Spleen (tissue), 13 donors: ENCODE data around the gene MYH15. TPM values are rescaled to one million over a fixed set of nuclear protein-coding genes. Genes with fewer than 3 reads are reported as not detected.

Experiments used
- DNase-seq: peaks from one replicate; pipeline ENCODE4 v3.0.0-alpha.2; 2020
- H3K27ac ChIP-seq, 8 donors: fragments of 200-600 bp; sonication (generic) in 7 of 8; 1 replicate in 4 of 8; 2 replicates in 4 of 8; pipeline versions ENCODE4 v1.5.0 to v1.8.0; 2016 to 2021; ENCODE audit warnings: inconsistent platforms in 4 of 8, mild to moderate bottlenecking in 4 of 8, moderate library complexity in 1 of 8
- H3K27me3 ChIP-seq, 7 donors: fragments of 200-600 bp; sonication (generic) in 6 of 7; replicated peaks in 1 of 7; 1 replicate in 4 of 7; 2 replicates in 3 of 7; pipeline versions ENCODE4 v1.5.0 to v1.8.0; 2016 to 2021; ENCODE audit warnings: inconsistent platforms in 3 of 7, mild to moderate bottlenecking in 1 of 7
- H3K36me3 ChIP-seq, 6 donors: fragments of 200-600 bp; sonication (generic) in 5 of 6; 1 replicate in 4 of 6; 2 replicates in 2 of 6; pipeline versions ENCODE4 v1.5.0 to v1.8.0; 2016 to 2021; ENCODE audit warnings: inconsistent platforms in 2 of 6
- H3K4me1 ChIP-seq, 6 donors: fragments of 200-600 bp; sonication (generic) in 5 of 6; 1 replicate in 3 of 6; 2 replicates in 3 of 6; pipeline versions ENCODE4 v1.5.0 to v1.8.0; 2016 to 2021; ENCODE audit warnings: inconsistent platforms in 3 of 6
- H3K4me3 ChIP-seq, 8 donors: fragments of 200-600 bp; sonication (generic) in 7 of 8; 1 replicate in 4 of 8; 2 replicates in 4 of 8; pipeline versions ENCODE4 v1.5.0 to v1.8.0; 2016 to 2021; ENCODE audit warnings: inconsistent platforms in 4 of 8, mild to moderate bottlenecking in 4 of 8, moderate library complexity in 2 of 8
- H3K9me3 ChIP-seq, 8 donors: fragments of 200-600 bp; sonication (generic) in 7 of 8; 1 replicate in 4 of 8; 2 replicates in 4 of 8; pipeline versions ENCODE4 v1.5.0 to v1.8.0; 2016 to 2021; ENCODE audit warnings: inconsistent platforms in 4 of 8
- POLR2A ChIP-seq, 3 donors: fragments of 450-650 bp; IDR thresholded peaks; one replicate each; pipeline ENCODE4 v1.5.1; 2017; ENCODE audit warnings: antibody characterized with exemption in 3 of 3, mild to moderate bottlenecking in 1 of 3
- POLR2AphosphoS5 ChIP-seq, 3 donors: sonication (generic); formaldehyde crosslinking; IDR thresholded peaks; one replicate each; pipeline ENCODE4 v1.5.1; 2017; ENCODE audit warnings: antibody characterized with exemption in 3 of 3
- WGBS, 5 donors: extraction: QIAGEN DNeasy Blood & Tissue Kit in 3 of 5; methylation state at CpG; one replicate each; pipeline versions ENCODE4 v1.1.5 to v1.1.7; 2013 to 2018; 5-methylcytosine and 5-hydroxymethylcytosine counted together
- intact Hi-C: fragments of 100-400 bp; cut with DNase I; formaldehyde crosslinking; loops from one replicate; pipeline ENCODE4 v1.15.0; 2023; ENCODE audit warnings: low total_unique reads
- long read RNA-seq, 2 donors: transcript quantifications; one replicate each; lab custom pipeline, GENCODE V29; 2026
- polyA plus RNA-seq, 3 donors: library from polyadenylated mRNA; stranded (reverse); fragments of 200-250 nt; gene quantifications; one replicate each; pipeline ENCODE4 v1.2.1, GENCODE V29; 2013
- total RNA-seq, 7 donors: library from RNA; depleted of rRNA in 3 of 7; stranded (reverse); fragments of >200 nt in 3 of 7; fragmentation: NEBNext Ultra II Directional in 4 of 7; extraction: Animal tissue kit (Norgen Biotek cat#: 25700) in 4 of 7; gene quantifications; one replicate each; pipeline versions ENCODE4 v1.1.0 to v1.2.1, GENCODE V29; 2016 to 2021
- TF ChIP-seq, protein P1 (sequence below), 11 experiments: fragments of 200-600 bp in 7 of 11; fragments of 450-650 bp in 4 of 11; sonication (generic) in 4 of 11; IDR thresholded peaks in 8 of 11; conservative IDR thresholded peaks in 3 of 11; 1 replicate in 7 of 11; 2 replicates in 4 of 11; pipeline versions ENCODE4 v1.4.0 to v1.8.0; 2016 to 2021; ENCODE audit warnings: antibody characterized with exemption in 11 of 11, inconsistent platforms in 4 of 11, mild to moderate bottlenecking in 1 of 11
- donor health status: healthy with polysubstance abuse.
- donor health status: DM: no; HTN: no; CAD: no; lungs with moderate emphysema.
- donor health status: DM: no; HTN: no; CAD: no.
- donor health status: Bipolar disorder and iron deficiency.
- donor health status: healthy.
- donor health status: DM: no; HTN: no; CAD: no.
- donor health status: DM: yes; HTN: yes; CAD: no.

Gene MYH15
- total RNA-seq (1 to 10 TPM in 1 of 7 donors, under 1 TPM in 6; 0.06 to 3.0 (median 0.33) TPM), polyA plus RNA-seq (under 1 TPM; 0.02 to 0.10 (median 0.08) TPM)
- long read RNA-seq, donor 1, result 0 reads
- long read RNA-seq, donor 2, result 0 reads

DNA sequence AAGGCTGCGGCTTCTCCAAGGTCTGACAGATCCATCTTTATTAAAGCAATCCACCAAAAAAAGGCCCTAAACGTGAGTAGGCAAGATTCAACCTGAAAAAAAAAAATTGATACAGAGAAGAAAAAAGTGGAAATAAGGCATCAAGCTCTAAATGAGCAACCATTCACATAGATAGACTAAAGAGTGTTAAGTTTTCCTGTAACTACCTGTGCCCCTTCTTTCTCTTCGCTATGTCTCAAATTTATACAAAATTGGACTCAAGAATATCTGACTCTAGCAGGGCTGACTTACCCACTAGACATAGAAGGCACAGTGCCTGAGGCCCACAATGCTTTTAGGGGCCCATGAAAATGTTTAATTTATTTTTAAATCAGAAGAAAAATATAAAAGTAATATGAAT, at the start of gene MYH15:
TSS of gene MYH15 (minus strand) at position 101 of the 400 bp plus-strand sequence. CDS start at position 35, 66 bp downstream.
- TF ChIP-seq POLR2A (IDR thresholded peaks at IDR 0.05) (no peak), POLR2AphosphoS5 (IDR thresholded peaks at IDR 0.05) (no peak)
- TF ChIP-seq, protein P1, sequence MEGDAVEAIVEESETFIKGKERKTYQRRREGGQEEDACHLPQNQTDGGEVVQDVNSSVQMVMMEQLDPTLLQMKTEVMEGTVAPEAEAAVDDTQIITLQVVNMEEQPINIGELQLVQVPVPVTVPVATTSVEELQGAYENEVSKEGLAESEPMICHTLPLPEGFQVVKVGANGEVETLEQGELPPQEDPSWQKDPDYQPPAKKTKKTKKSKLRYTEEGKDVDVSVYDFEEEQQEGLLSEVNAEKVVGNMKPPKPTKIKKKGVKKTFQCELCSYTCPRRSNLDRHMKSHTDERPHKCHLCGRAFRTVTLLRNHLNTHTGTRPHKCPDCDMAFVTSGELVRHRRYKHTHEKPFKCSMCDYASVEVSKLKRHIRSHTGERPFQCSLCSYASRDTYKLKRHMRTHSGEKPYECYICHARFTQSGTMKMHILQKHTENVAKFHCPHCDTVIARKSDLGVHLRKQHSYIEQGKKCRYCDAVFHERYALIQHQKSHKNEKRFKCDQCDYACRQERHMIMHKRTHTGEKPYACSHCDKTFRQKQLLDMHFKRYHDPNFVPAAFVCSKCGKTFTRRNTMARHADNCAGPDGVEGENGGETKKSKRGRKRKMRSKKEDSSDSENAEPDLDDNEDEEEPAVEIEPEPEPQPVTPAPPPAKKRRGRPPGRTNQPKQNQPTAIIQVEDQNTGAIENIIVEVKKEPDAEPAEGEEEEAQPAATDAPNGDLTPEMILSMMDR (IDR thresholded peaks at IDR 0.05 in 8 of 11, conservative IDR thresholded peaks at IDR 0.05 in 3 of 11), result no peak
- H3K27ac ChIP-seq, result no peak within 1 kb of the TSS
- WGBS, 5 donors, result 85 to 96% (median 91%) methylated on average over 3 of the region's 3 CpGs

DNA sequence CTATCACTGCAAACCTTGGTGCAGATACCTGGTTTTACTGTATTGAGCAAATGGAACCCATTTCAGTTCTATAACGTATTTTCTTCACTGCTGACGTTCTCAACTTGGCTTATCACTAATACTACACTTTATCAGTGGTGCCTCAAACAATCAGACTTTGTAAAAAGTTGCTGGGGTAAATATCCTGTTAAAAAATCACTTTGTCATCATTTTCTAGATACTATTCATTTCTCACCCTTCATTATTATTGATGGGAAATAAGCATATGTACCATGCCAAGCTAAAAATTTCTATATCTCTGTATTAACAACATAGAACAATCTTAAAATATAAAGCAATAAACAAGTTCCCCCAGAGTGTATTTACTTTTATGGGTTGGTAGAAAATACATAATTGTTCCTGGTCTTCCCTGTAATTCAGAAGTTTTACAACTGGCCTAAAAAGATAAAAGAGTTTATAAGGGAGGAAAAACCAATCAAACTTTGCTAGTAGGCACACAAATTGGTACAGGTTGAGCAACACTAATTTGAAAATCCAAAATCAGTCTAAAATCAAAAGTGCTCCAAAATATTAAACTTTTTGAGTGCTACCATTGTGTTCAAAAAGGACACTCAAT, 45.7 kb upstream of the MYH15 start:
- Histone ChIP-seq H3K36me3 (peaks cover 0 to 86% (median 0%) of the 10 kb centered on the region in 6 donors), H3K9me3 (no peaks in the 10 kb centered on the region), H3K4me3 (no peak overlapping the region), H3K27me3 (no peaks in the 10 kb centered on the region), H3K4me1 (peaks cover 0 to 17% (median 11%) of the 10 kb centered on the region in 6 donors), H3K27ac (no peak overlapping the region)
- intact Hi-C loops, result no loop called here
- whole genome bisulfite sequencing, 5 donors, result 85 to 94% (median 87%) methylated on average over 2 of the region's 2 CpGs
- DNase-seq, result no peak
- no peak for TF ChIP-seq POLR2A (IDR thresholded peaks at IDR 0.05)
- TF ChIP-seq POLR2AphosphoS5 (IDR thresholded peaks at IDR 0.05), result no peak
- TF ChIP-seq, protein P1 (IDR thresholded peaks at IDR 0.05 in 8 of 11, conservative IDR thresholded peaks at IDR 0.05 in 3 of 11), result no peak

More for the DNA sequence above, at the start of gene MYH15:
- Histone ChIP-seq H3K36me3 (no peaks in the 10 kb centered on the region), H3K4me1 (no peaks in the 10 kb centered on the region), H3K9me3 (no peaks in the 10 kb centered on the region), H3K4me3 (no peak within 1 kb of the TSS), H3K27me3 (no peaks in the 10 kb centered on the region)
- no peak for DNase-seq
- intact Hi-C loops, result no loop called here

DNA sequence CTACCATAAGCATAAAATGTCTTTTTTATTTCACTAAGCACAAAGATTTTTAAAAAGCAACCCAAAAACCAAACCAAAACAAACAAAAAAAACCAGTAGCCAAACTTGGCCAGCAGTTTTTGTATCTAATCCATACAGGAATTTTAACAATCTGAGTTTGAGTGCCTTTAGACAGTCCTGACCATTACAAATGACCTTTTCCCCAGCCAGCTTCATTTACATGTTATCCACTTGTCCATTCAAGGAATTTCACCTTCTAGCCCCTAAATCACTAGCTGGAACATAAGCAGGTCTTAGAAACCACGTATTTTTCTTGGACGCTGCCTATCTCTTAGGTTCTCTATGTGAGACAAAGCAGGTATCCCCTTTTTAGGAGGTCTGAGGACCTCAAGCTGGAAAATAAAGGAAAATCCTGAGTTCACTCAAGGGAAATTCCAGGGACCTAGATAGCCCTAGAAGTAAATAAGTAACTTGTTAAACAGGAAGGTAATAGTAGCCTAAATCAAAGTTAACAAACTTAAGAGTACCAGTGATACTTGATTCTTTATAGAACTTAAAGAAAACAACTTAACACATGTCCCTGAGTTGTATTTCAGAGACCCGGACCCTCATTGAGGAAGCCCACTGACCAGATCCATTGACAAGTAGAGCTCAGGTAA, 44.6 kb upstream of the MYH15 start:
- no peak overlapping the region for H3K27ac ChIP-seq
- 84 to 96% (median 91%) methylated on average over 3 of the region's 3 CpGs for WGBS, 5 donors
- peaks cover 0 to 20% (median 12%) of the 10 kb centered on the region in 6 donors for H3K4me1 ChIP-seq
- no peak overlapping the region for H3K4me3 ChIP-seq
- TF ChIP-seq, protein P1 (IDR thresholded peaks at IDR 0.05 in 8 of 11, conservative IDR thresholded peaks at IDR 0.05 in 3 of 11), result no peak
- no peak for TF ChIP-seq POLR2AphosphoS5 (IDR thresholded peaks at IDR 0.05)
- no peak for TF ChIP-seq POLR2A (IDR thresholded peaks at IDR 0.05)
- intact Hi-C loops, result loop anchor here (5.0 kb wide), 1 partner anchor 68 kb away; no protein-coding TSS in a partner anchor
- peaks cover 0 to 82% (median 0%) of the 10 kb centered on the region in 6 donors for H3K36me3 ChIP-seq
- H3K27me3 ChIP-seq, result no peaks in the 10 kb centered on the region
- H3K9me3 ChIP-seq, result no peaks in the 10 kb centered on the region
- no peak for DNase-seq

DNA sequence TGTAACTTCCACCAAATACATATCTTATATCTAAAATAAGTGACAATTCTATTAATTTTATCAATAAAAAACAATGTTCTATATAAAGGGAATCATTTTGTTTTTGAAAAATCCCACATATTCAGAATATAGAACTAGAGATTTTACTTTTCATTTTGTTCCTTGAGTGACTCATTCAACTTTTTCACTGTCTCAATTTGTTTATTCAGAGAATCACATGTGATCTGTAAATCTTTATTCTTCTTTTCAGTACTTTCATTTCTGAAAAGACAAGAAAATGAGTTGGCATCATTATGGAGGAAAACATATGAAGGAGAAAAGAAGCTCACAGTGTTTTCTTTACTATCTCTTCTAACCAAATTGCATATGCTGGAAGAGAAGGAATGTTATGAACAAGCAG, 43.8 kb upstream of the MYH15 start:
- intact Hi-C loops, result loop anchor here (5.0 kb wide), 1 partner anchor 67 kb away; no protein-coding TSS in a partner anchor
- no peak for DNase-seq
- TF ChIP-seq POLR2A (IDR thresholded peaks at IDR 0.05) (no peak), POLR2AphosphoS5 (IDR thresholded peaks at IDR 0.05) (no peak)
- TF ChIP-seq, protein P1 (IDR thresholded peaks at IDR 0.05 in 8 of 11, conservative IDR thresholded peaks at IDR 0.05 in 3 of 11), result no peak
- Histone ChIP-seq H3K9me3 (no peaks in the 10 kb centered on the region), H3K36me3 (peaks cover 0 to 79% (median 0%) of the 10 kb centered on the region in 6 donors), H3K27ac (no peak overlapping the region), H3K4me1 (peaks cover 0 to 20% (median 12%) of the 10 kb centered on the region in 6 donors), H3K4me3 (no peak overlapping the region), H3K27me3 (no peaks in the 10 kb centered on the region)
